Stimulated activated memory B cell treated with anti-CD40 and anti-IgM and Interleukin-4, amounts not matched to agents 10 μg/mL and 1 μg/mL and 100 μg/mL, for 72 hours (primary cell): Measurements from ENCODE around the gene METAP2.

ENCODE experiments used
- ATAC-seq: fragments of 150-1000 bp; cut with Tn5 transposase; 2 replicates; pipeline ENCODE4 v1.10.0; 2021
- H3K27ac Mint-ChIP-seq: one replicate; pipeline ENCODE4 v1.8.0; 2022; ENCODE audit warnings: mild to moderate bottlenecking, mixed read lengths
- H3K27me3 Mint-ChIP-seq: one replicate; pipeline ENCODE4 v1.8.0; 2022; ENCODE audit warnings: mixed read lengths
- H3K36me3 Mint-ChIP-seq: one replicate; pipeline ENCODE4 v1.8.0; 2022; ENCODE audit warnings: mixed read lengths
- H3K4me1 Mint-ChIP-seq: one replicate; pipeline ENCODE4 v1.8.0; 2022; ENCODE audit warnings: mixed read lengths
- H3K4me3 Mint-ChIP-seq: one replicate; pipeline ENCODE4 v1.8.0; 2022; ENCODE audit warnings: mild to moderate bottlenecking, moderate library complexity, mixed read lengths
- H3K9me3 Mint-ChIP-seq: one replicate; pipeline ENCODE4 v1.8.0; 2022; ENCODE audit warnings: mixed read lengths

The METAP2 gene

DNA sequence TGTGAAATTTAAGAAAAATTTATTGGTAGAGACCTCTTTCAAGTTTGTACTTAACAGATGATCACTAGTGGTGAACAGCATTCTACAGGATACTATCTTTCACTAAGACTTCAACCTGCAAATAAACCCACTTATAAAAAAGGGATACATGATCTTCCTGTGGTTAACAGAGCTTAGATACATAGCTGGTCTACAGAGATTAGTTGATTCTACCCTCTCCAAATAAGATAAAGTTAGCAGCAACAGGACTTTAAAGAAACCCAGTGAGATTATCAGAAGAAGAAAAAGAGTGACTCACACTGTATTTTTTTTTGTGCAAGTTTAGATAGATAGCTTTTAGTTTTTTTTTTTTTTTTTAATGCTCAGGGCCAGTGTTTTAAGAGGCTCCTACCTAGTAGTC lies 42.8 kb downstream of the METAP2 start:
- no peaks in the 10 kb centered on the region for H3K4me1 Mint-ChIP-seq
- no peak overlapping the region for H3K4me3 Mint-ChIP-seq
- H3K27ac Mint-ChIP-seq = no peak overlapping the region
- no peak for ATAC-seq
- H3K27me3 Mint-ChIP-seq = no peaks in the 10 kb centered on the region
- no peaks in the 10 kb centered on the region for H3K9me3 Mint-ChIP-seq
- H3K36me3 Mint-ChIP-seq = peaks cover 23% of the 10 kb centered on the region

GRCh38 chr12:95517246-95517645 lies 43.3 kb downstream of the METAP2 start:
- Mint-ChIP-seq H3K4me3 (no peak overlapping the region), H3K36me3 (peaks cover 23% of the 10 kb centered on the region), H3K27ac (no peak overlapping the region), H3K4me1 (no peaks in the 10 kb centered on the region), H3K9me3 (no peaks in the 10 kb centered on the region), H3K27me3 (no peaks in the 10 kb centered on the region)
- no peak for ATAC-seq

DNA sequence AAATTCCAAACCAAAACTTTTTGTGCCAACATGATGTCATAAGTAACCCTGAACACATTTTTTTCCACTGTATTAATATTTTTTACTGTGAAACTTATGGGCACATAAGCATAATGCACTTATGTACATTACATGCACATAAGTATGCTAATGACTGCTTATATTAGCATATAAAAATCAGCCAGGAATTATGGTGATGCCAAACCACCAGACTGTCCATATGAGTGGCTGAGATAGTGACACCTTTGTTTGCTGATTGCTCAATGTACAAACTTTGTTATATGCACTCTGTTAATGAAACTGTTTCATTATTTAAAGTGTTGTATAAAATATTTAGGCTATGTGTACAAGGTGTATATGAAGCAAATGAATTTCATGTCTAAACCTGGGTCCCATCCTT lies 45.0 kb downstream of the METAP2 start:
- peaks cover 14% of the 10 kb centered on the region for H3K36me3 Mint-ChIP-seq
- ATAC-seq = no peak
- H3K4me1 Mint-ChIP-seq = no peaks in the 10 kb centered on the region
- no peak overlapping the region for H3K27ac Mint-ChIP-seq
- no peak overlapping the region for H3K4me3 Mint-ChIP-seq
- no peaks in the 10 kb centered on the region for H3K9me3 Mint-ChIP-seq
- no peaks in the 10 kb centered on the region for H3K27me3 Mint-ChIP-seq

DNA sequence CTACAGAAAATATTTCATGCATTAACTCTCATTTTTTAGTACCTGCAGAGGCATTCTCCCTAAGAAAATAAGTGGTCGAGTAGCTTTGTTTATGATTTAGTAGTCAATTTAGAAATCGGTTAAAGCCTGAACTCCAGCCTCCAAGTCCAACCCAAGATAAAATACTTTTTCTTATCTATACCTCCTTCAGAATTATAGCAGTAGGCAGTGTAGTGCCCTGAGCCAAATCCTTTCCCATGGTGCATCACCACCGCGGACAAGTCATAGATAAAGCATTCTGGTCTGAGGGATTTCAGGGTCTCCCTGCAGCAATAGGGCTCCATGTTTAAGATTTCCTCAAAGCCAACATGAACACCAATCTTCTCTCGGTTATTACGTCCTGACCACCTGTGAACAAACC lies 46.9 kb downstream of the METAP2 start:
- H3K27me3 Mint-ChIP-seq = no peaks in the 10 kb centered on the region
- no peak overlapping the region for H3K27ac Mint-ChIP-seq
- H3K4me1 Mint-ChIP-seq = no peaks in the 10 kb centered on the region
- ATAC-seq = no peak
- peaks cover 14% of the 10 kb centered on the region for H3K36me3 Mint-ChIP-seq
- no peaks in the 10 kb centered on the region for H3K9me3 Mint-ChIP-seq
- H3K4me3 Mint-ChIP-seq = no peak overlapping the region

GRCh38 chr12:95522692-95523091 lies 48.7 kb downstream of the METAP2 start:
- Mint-ChIP-seq H3K27me3 (no peaks in the 10 kb centered on the region), H3K4me1 (no peaks in the 10 kb centered on the region), H3K4me3 (no peak overlapping the region), H3K9me3 (no peaks in the 10 kb centered on the region), H3K27ac (no peak overlapping the region), H3K36me3 (peaks cover 14% of the 10 kb centered on the region)
- no peak for ATAC-seq

GRCh38 chr12:95528431-95528830 lies 54.5 kb downstream of the METAP2 start:
- Mint-ChIP-seq H3K36me3 (no peaks in the 10 kb centered on the region), H3K9me3 (no peaks in the 10 kb centered on the region), H3K27ac (no peak overlapping the region), H3K27me3 (no peaks in the 10 kb centered on the region), H3K4me3 (no peak overlapping the region), H3K4me1 (no peaks in the 10 kb centered on the region)
- no peak for ATAC-seq

GRCh38 chr12:95529693-95530225 lies 55.8 kb downstream of the METAP2 start:
- no peaks in the 10 kb centered on the region for H3K4me1 Mint-ChIP-seq
- no peak overlapping the region for H3K27ac Mint-ChIP-seq
- H3K36me3 Mint-ChIP-seq = no peaks in the 10 kb centered on the region
- no peak overlapping the region for H3K4me3 Mint-ChIP-seq
- ATAC-seq = no peak
- no peaks in the 10 kb centered on the region for H3K9me3 Mint-ChIP-seq
- H3K27me3 Mint-ChIP-seq = no peaks in the 10 kb centered on the region

DNA sequence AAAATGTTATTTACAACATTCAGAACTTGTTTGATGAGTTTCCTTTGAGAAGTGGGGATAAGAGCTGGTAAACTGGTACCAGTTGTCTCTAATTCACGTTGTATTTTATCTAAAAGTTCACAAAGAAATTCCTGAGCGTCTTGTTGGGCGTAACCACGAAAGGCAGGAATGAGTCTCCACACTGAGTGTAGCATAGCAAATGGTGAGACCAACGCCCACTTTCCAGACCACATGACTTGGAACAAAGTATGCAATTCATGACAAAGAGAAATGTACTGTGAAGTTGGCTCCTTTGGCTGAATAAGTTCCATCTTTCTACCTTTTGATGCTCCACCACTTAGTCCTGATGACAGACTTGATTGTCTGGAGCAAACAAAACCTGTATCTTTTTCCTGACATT lies 58.9 kb downstream of the METAP2 start:
- Mint-ChIP-seq H3K9me3 (no peaks in the 10 kb centered on the region), H3K36me3 (no peaks in the 10 kb centered on the region), H3K4me3 (no peak overlapping the region), H3K27ac (no peak overlapping the region), H3K4me1 (no peaks in the 10 kb centered on the region), H3K27me3 (no peaks in the 10 kb centered on the region)
- no peak for ATAC-seq

DNA sequence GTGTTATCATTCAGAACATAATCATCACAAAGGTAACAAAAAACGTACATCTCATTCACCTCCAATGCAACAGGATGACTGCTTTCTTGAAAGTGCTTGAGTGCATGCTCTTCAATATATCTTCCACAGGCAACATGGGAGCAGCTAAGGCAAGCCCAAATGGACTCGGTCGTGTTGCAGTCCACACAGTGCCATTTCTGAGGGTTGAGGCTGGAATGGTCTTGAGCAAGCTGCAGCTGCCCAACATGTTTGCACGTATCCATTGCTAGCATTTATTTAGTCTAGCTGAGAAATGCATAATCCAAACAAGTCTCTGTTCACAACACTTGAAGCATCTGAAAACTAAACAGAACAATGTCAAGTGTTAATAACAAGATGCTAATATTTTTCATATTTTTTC lies 60.0 kb downstream of the METAP2 start:
- H3K36me3 Mint-ChIP-seq = no peaks in the 10 kb centered on the region
- no peaks in the 10 kb centered on the region for H3K4me1 Mint-ChIP-seq
- no peaks in the 10 kb centered on the region for H3K9me3 Mint-ChIP-seq
- no peak overlapping the region for H3K4me3 Mint-ChIP-seq
- no peaks in the 10 kb centered on the region for H3K27me3 Mint-ChIP-seq
- ATAC-seq = no peak
- H3K27ac Mint-ChIP-seq = no peak overlapping the region

DNA sequence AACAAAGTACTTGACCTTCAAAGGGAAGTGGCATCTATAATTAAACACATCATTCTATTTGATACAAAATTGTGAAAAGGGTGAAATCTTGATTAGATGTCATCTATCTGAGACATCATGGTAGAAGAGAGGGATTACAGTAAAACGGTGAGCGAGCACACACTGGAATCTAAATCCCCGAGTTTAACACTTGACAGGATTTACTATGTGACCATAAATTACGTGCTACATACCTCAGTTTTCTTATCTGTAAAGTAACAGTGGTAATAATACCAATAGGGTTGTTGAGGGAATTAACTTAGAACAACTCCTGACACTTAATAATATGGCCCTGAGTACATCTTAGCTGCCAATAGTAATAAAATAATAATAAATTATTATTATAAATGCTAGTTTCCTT lies 64.1 kb downstream of the METAP2 start:
- no peaks in the 10 kb centered on the region for H3K4me1 Mint-ChIP-seq
- no peaks in the 10 kb centered on the region for H3K36me3 Mint-ChIP-seq
- H3K9me3 Mint-ChIP-seq = no peaks in the 10 kb centered on the region
- H3K27ac Mint-ChIP-seq = no peak overlapping the region
- no peak overlapping the region for H3K4me3 Mint-ChIP-seq
- ATAC-seq = no peak
- no peaks in the 10 kb centered on the region for H3K27me3 Mint-ChIP-seq

GRCh38 chr12:95538656-95539055 lies 64.7 kb downstream of the METAP2 start:
- no peak overlapping the region for H3K27ac Mint-ChIP-seq

GRCh38 chr12:95541436-95541835 lies 67.5 kb downstream of the METAP2 start:
- Mint-ChIP-seq H3K27me3 (no peaks in the 10 kb centered on the region), H3K9me3 (no peaks in the 10 kb centered on the region), H3K36me3 (no peaks in the 10 kb centered on the region), H3K27ac (no peak overlapping the region), H3K4me1 (no peaks in the 10 kb centered on the region), H3K4me3 (no peak overlapping the region)
- no peak for ATAC-seq

More at GRCh38 chr12:95538656-95539055, 64.7 kb downstream of the METAP2 start:
- no peaks in the 10 kb centered on the region for H3K4me1 Mint-ChIP-seq
- H3K9me3 Mint-ChIP-seq = no peaks in the 10 kb centered on the region
- no peak for ATAC-seq
- H3K4me3 Mint-ChIP-seq = no peak overlapping the region
- H3K36me3 Mint-ChIP-seq = no peaks in the 10 kb centered on the region
- H3K27me3 Mint-ChIP-seq = no peaks in the 10 kb centered on the region

DNA sequence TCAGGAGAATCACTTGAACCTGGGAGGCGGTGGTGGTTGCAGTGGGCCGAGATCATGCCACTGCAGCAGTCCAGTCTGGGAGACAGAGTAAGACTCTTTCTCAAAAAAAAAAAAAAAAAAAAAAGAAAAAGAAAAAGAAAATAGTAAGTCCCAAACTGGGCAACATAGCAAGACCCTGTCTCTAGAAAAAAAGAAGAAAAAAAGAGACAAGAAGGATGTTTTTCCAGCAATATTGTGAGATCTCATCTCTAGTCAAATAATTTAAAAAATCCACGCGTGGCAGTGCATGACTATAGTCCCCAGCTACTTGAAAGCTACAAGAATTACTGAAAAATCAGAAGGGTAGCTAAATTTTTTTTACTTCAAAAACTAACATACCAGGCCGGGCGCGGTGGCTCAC lies 69.4 kb downstream of the METAP2 start:
- Mint-ChIP-seq H3K27me3 (no peaks in the 10 kb centered on the region), H3K4me3 (no peak overlapping the region), H3K9me3 (no peaks in the 10 kb centered on the region), H3K4me1 (peaks cover 9% of the 10 kb centered on the region), H3K36me3 (no peaks in the 10 kb centered on the region), H3K27ac (no peak overlapping the region)
- no peak for ATAC-seq

DNA sequence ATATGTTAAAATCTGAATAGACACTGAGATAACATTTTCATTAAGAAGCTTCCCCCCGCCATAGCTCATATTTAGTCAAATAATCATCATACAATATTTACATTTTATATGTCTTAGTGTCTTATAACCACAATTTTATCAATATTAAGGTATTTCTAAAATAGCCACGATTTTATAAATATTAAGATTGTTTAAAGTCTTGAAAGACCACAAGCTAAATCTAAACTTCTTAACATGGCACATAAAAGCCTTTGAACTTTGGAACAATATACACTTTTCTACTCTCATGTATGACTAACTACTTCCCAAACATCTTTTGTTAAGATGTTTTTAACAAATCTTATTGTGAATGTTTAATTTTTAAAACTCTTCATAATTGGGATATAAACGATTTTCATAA lies 70.8 kb downstream of the METAP2 start:
- no peak for ATAC-seq
- Mint-ChIP-seq H3K27me3 (no peaks in the 10 kb centered on the region), H3K9me3 (no peaks in the 10 kb centered on the region), H3K36me3 (no peaks in the 10 kb centered on the region), H3K4me3 (no peak overlapping the region), H3K27ac (no peak overlapping the region), H3K4me1 (peaks cover 15% of the 10 kb centered on the region)

GRCh38 chr12:95545303-95545702 lies 71.4 kb downstream of the METAP2 start:
- ATAC-seq = no peak
- Mint-ChIP-seq H3K9me3 (no peaks in the 10 kb centered on the region), H3K4me3 (no peak overlapping the region), H3K27ac (no peak overlapping the region), H3K27me3 (no peaks in the 10 kb centered on the region), H3K4me1 (peaks cover 15% of the 10 kb centered on the region), H3K36me3 (no peaks in the 10 kb centered on the region)

DNA sequence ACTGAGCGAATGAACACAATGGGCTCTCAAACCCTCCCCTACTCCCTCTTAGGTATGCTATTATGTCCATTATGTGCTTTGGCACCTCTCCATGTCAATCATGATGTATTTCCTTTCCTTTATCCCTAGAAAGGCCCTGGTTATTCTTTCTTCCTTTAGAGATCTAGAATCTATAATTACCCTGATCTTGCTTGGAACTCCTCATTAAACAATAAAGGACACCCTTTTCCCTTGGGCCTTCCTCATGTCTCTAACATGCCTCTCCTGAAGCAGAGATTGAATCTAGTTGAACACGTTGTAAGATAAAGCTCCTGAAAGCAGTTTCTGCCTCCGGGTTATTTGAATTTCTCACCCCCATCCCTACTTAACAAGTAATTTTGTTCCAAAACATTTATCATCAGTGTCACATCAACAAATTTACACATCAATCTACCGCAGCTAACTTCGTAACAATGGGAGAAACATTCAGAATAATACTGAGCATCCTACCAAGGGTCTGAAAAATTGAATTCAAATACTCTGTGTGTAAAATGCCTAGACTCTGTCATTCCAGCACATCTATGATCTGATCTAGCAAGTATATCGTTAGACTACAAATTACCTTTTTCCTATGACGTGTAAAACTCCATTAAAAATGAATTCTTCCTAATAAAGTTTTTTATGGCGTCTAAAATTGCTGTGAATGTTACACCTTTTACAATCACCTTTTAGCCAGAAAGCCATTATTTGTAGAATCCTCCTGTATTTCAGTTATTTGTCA lies 72.0 kb downstream of the METAP2 start:
- ATAC-seq = no peak
- Mint-ChIP-seq H3K27me3 (no peaks in the 10 kb centered on the region), H3K36me3 (no peaks in the 10 kb centered on the region), H3K4me1 (peaks cover 15% of the 10 kb centered on the region), H3K9me3 (no peaks in the 10 kb centered on the region), H3K27ac (no peak overlapping the region), H3K4me3 (no peak overlapping the region)
